ENCODE measurements around the gene ACTBL2. TPM values are rescaled to one million over a fixed set of nuclear protein-coding genes. Genes with fewer than 3 reads are reported as not detected.

ACTBL2 gene
- total and polyA plus RNA-seq, 5 donors: not detected

DNA sequence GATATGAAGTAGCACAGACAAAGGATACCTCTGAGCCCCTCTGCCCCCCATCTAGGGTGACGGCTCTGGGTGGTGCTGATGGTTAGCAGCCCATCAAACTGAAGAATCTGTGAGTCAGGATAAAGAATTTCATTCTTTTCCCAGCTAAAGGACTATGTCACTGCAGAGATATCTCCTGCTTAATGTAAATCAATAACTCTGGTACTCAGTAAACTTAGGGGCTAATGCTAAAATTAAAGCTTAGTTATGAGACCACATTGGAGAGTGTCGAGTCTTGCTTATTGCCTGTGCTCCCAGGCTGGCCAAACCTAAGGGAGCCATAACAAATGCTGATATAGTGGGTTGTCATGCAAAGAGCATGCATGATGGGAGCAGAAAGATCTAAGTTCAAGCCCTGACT, 25.6 kb upstream of the ACTBL2 start:
- 93% methylated on average over 2 of the region's 2 CpGs for WGBS

DNA sequence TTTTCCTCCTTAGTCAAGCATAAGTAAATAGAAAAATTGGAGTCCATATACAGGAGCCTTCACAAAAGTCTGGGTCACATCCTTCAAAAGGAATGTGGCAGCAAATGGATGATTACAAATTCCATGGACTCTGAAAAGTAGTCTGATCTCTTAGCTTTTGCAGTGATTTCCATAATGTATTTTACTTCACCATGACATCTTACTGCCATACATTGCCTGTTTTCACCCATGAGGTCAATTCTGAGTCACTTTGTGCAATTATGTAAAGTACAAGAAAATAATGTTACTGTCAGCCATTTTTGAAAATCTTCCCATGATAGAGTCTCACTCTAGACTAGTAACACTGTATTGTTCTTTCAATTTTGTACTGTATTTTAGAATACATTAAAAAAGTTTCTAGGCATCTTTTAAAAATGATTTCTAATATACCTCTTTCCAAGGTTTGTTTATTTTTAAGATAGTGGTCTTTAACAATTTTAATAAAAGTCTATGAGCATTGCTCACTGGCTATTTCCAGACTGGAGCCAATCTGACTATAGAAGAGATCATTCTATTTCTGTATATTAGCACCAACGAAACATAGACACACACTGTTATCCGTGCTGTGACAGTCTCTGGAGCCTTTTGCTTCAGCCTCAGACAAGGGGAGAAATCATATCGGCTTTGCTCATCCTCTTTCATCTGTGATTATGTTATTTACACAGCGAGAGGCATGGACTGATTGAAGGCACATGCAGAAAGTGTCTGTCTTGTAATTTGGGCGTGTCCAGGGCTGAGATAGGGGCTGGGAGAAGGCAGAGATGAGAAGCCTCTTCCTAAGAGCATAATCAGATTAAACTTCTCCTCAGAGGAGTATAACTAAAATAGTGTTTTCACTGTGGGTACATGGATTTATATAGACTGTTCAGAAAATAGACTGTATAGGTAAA, 22.9 kb upstream of the ACTBL2 start:
- Histone ChIP-seq H3K27me3 (ENCODE audit: control insufficient read depth, insufficient read depth) (no peaks in the 10 kb centered on the region), H3K27ac (ENCODE audit: low read length) (peak overlapping the region; percentile 81), H3K9me3 (ENCODE audit: control insufficient read depth, low read length) (no peaks in the 10 kb centered on the region), H3K4me1 (ENCODE audit: control insufficient read depth, insufficient read depth, low read length) (no peaks in the 10 kb centered on the region), H3K4me3 (ENCODE audit: low read length) (no peak overlapping the region)
- 58% methylated on average over 5 of the region's 5 CpGs for WGBS
- peak in 1 of 2 donors; percentile 45 for ATAC-seq
- intact Hi-C loops (cut with DNase I): loop anchor here in 3 of 4 donors (10.0 kb wide), 2 partner anchors 149 to 269 kb away; no protein-coding TSS in a partner anchor
- DNase-seq: no peak

More for the DNA sequence above, 25.6 kb upstream of the ACTBL2 start:
- Histone ChIP-seq H3K9me3 (ENCODE audit: control insufficient read depth, low read length) (no peaks in the 10 kb centered on the region), H3K27ac (ENCODE audit: low read length) (no peak overlapping the region), H3K4me1 (ENCODE audit: control insufficient read depth, insufficient read depth, low read length) (no peaks in the 10 kb centered on the region), H3K27me3 (ENCODE audit: control insufficient read depth, insufficient read depth) (no peaks in the 10 kb centered on the region), H3K4me3 (ENCODE audit: low read length) (no peak overlapping the region)
- intact Hi-C loops (cut with DNase I): loop anchor here in 3 of 4 donors (10.0 kb wide), 2 partner anchors 147 to 267 kb away; no protein-coding TSS in a partner anchor
- no peak for ATAC-seq
- no peak for DNase-seq

DNA sequence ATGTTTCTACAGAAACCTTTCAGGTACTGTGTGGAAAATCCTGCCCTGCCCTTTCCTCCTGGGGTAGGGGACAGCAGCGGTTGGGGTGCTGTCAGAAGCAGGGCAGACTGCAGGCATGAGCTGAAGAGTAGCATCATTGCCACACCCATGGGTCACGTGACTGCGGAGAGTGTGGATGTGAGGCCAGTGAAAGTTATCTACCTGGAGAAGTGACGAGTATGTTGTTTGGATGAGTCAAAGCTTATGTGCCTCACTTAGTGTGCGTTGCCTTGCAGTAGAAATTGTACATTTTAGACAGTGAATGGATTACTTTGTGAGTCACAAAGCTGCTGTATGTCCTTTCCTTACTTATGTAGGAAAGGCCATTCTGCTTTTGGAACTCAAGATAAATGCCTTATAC, 21.7 kb upstream of the ACTBL2 start:
- no peak overlapping the region for H3K4me3 ChIP-seq (ENCODE audit: low read length)
- WGBS: 95% methylated on average over 5 of the region's 5 CpGs
- intact Hi-C loops (cut with DNase I): loop anchor here (5.0 to 10.0 kb wide), 5 partner anchors 148 to 958 kb away; partner anchors contain the start of gene PLK2 (in 1 of the 4)

DNA sequence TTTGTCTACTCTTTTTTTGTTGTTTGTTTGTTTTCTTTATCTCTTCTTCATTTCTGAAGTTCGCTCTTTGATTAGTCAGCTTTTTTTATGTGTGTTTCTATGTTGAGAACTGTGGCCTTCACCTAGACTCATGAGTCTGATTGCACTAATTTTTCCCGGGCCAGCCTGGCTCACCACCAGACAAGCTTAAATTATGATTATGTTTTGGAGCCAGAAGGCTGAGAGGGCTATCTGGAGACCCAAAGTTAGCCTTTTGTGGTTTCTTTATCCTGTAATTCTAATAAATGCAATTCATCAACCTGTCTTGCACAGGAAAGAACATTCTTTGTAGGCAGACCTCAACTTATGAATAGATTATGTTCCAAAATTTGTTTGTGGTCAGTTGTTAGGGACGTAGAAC, 20.8 kb upstream of the ACTBL2 start:
- Histone ChIP-seq H3K4me1 (ENCODE audit: control insufficient read depth, insufficient read depth, low read length) (no peaks in the 10 kb centered on the region), H3K9me3 (ENCODE audit: control insufficient read depth, low read length) (no peaks in the 10 kb centered on the region), H3K27me3 (ENCODE audit: control insufficient read depth, insufficient read depth) (no peaks in the 10 kb centered on the region), H3K4me3 (ENCODE audit: low read length) (no peak overlapping the region), H3K27ac (ENCODE audit: low read length) (no peak overlapping the region)
- ATAC-seq: no peak
- intact Hi-C loops (cut with DNase I): loop anchor here (2.0 to 10.0 kb wide), 6 partner anchors 149 to 959 kb away; partner anchors contain the start of gene PLK2 (in 1 of the 4)
- WGBS: 54% methylated on average over 3 of the region's 3 CpGs
- no peak for DNase-seq

More for the DNA sequence above, 21.7 kb upstream of the ACTBL2 start:
- DNase-seq: peak in 1 of 3 donors; percentile 27
- Histone ChIP-seq H3K4me1 (ENCODE audit: control insufficient read depth, insufficient read depth, low read length) (no peaks in the 10 kb centered on the region), H3K9me3 (ENCODE audit: control insufficient read depth, low read length) (no peaks in the 10 kb centered on the region), H3K27me3 (ENCODE audit: control insufficient read depth, insufficient read depth) (no peaks in the 10 kb centered on the region), H3K27ac (ENCODE audit: low read length) (no peak overlapping the region)
- no peak for ATAC-seq

DNA sequence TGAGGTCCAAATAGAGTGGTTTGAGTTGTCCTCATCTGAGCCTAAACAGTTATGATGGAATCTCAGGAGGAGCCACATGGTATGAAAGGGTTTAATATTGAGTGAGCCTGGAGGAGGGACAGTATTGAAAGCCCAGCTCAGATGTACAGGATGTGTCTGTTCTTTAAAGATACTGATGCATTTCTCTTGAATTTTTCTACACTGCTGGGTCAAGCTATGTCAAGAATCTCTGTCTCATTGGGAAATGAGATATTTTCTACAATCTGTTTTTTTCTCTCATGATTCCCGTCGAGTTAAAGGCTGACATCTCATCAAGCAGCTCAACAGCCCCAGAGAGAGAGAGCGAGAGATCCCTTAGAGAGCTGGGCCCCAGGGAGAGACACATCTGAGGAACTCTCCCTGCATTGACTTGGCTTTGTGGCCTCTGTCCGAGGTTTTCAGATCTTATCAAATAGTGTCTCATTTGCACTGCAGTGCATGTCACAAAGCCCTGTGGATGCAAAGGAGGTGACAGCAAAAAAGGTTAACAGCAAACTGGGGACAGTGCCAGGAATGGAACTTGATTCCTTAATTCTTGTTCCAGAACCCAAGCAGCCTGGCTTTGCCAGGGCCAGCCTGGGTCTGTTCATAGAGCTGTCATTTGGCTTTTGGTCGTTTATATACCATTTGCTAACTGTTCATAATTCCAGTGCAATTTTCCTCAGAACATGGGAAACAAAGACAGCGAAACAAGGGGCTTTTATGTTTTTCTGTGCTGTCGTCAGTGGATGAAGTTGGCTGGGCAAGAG, 19.0 kb upstream of the ACTBL2 start:
- Histone ChIP-seq H3K9me3 (ENCODE audit: control insufficient read depth, low read length) (no peaks in the 10 kb centered on the region), H3K4me3 (ENCODE audit: low read length) (no peak overlapping the region), H3K27me3 (ENCODE audit: control insufficient read depth, insufficient read depth) (no peaks in the 10 kb centered on the region), H3K27ac (ENCODE audit: low read length) (peak overlapping the region; percentile 30), H3K4me1 (ENCODE audit: control insufficient read depth, insufficient read depth, low read length) (no peaks in the 10 kb centered on the region)
- 26% methylated on average over 7 of the region's 7 CpGs for WGBS
- ATAC-seq: peak; percentile 58 to 60
- peak in 2 of 3 donors; percentile 32 to 36 for DNase-seq
- intact Hi-C loops (cut with DNase I): loop anchor here (2.0 to 10.0 kb wide), 6 partner anchors 151 to 961 kb away; partner anchors contain the start of gene PLK2 (in 1 of the 4)

DNA sequence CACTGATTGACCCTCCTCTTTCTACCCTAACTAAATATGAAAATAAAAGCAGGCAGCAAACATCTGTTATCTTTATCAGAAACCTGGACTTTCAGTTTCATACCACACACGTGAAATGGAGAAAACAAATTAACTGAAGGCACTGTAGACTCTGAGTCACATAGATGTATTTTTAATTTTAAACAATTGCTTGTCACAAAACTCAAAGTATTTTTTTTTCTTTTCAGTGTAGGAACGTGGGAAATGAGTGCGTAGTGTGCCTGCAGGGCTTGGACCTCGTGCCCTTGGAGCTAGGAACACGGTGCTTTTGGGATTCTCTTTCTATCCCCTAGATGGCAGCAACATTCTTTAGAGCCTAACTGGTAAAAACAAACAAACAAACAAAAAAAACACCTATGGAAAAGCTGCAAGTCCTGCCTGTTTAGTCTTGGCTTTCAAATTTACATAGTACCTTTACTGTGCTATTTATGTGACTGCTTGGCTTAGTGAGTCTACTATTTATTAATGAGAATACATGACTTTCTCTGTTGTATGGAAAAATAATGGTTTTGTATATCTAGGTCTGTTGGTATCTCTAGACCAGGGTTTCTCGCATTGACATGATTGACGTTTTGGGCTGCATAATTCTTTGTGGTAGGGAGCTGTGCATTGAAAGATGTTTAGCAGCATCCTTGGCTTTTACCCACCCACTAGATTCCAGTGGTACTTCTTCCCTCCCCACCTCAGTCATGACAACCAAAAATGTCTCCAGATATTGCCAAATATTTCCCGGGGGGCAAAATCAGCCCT, 16.8 kb upstream of the ACTBL2 start:
- Histone ChIP-seq H3K4me1 (ENCODE audit: control insufficient read depth, insufficient read depth, low read length) (peaks cover 4% of the 10 kb centered on the region), H3K9me3 (ENCODE audit: control insufficient read depth, low read length) (no peaks in the 10 kb centered on the region)
- ATAC-seq: peak; percentile 37 to 52

DNA sequence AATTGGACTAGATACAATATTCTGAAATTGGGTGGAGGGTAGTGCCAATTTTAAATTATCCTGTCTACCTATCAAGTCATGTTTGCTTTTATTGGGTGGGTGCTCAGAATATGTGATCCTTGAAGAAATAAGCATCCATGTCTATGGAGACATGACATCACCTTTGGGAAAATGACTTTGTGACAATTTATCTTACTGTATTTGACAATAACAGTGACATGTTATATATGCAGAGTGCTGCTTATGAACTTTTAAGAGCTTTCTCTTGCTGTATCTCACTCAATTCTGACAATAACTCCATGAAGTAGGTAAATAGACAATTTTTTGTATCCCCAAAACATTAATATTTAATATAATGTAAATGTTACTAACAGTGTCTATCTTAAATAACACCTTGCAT, 15.1 kb upstream of the ACTBL2 start:
- intact Hi-C loops (cut with DNase I): loop anchor here (2.0 to 10.0 kb wide), 5 partner anchors 193 to 965 kb away; partner anchors contain the start of gene PLK2 (in 3 of the 4)
- H3K4me1 ChIP-seq (ENCODE audit: control insufficient read depth, insufficient read depth, low read length): peaks cover 6% of the 10 kb centered on the region
- no peak for ATAC-seq
- H3K9me3 ChIP-seq (ENCODE audit: control insufficient read depth, low read length): no peaks in the 10 kb centered on the region
- H3K27me3 ChIP-seq (ENCODE audit: control insufficient read depth, insufficient read depth): no peaks in the 10 kb centered on the region
- no peak for DNase-seq
- H3K4me3 ChIP-seq (ENCODE audit: low read length): no peak overlapping the region
- H3K27ac ChIP-seq (ENCODE audit: low read length): no peak overlapping the region

More for the DNA sequence above, 16.8 kb upstream of the ACTBL2 start:
- Histone ChIP-seq H3K4me3 (ENCODE audit: low read length) (peak overlapping the region; percentile 42), H3K27ac (ENCODE audit: low read length) (no peak overlapping the region), H3K27me3 (ENCODE audit: control insufficient read depth, insufficient read depth) (no peaks in the 10 kb centered on the region)
- DNase-seq: peak in 2 of 3 donors; percentile 33 to 51
- intact Hi-C loops (cut with DNase I): loop anchor here (2.0 to 10.0 kb wide), 8 partner anchors 153 to 963 kb away; partner anchors contain the start of gene PLK2 (in 4 of the 4)
- 25% methylated on average over 8 of the region's 8 CpGs for WGBS

DNA sequence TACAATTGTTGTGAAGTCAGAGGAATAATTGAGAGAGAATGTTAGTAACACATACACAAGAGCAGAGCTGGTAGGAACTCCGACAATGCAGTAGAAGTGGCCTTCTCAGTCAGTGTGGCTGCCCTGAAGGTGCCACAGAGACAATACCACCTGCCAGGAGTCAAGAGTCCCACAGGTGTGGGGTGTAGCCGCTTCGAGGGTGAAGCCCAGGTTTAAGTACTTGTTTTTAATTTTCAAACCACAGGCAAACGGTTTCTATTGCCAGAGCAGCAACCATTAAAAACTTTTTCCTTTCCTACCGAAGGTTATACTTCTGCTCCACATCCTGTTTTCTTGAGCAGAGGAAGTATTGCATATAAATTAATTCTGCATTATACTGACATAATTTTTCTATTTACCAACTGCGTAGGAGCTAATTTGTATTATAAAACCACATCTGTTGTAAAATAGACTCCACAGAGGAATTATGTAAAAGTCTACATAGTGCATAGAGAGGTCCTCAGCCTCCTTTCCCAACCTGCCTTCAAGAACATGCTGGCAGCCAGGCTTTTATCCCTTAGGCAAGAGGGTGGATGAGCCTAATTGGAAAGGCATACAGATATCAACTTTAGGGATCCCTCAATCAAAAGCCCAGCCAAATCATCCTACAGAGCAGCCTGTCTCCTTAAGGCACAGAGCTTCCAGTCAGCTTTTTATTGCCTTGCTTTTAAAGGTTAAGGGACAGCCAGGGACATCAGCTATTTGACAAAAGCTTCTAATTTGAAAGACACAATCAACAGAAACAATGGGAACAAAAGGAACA, 12.9 kb upstream of the ACTBL2 start:
- intact Hi-C loops (cut with DNase I): loop anchor here in 3 of 4 donors (5.0 to 10.0 kb wide), 4 partner anchors 191 to 967 kb away; partner anchors contain the start of gene PLK2 (in 2 of the 3)
- Histone ChIP-seq H3K27ac (ENCODE audit: low read length) (no peak overlapping the region), H3K4me1 (ENCODE audit: control insufficient read depth, insufficient read depth, low read length) (peaks cover 8% of the 10 kb centered on the region), H3K9me3 (ENCODE audit: control insufficient read depth, low read length) (no peaks in the 10 kb centered on the region), H3K27me3 (ENCODE audit: control insufficient read depth, insufficient read depth) (no peaks in the 10 kb centered on the region), H3K4me3 (ENCODE audit: low read length) (no peak overlapping the region)
- WGBS: 58% methylated on average over 6 of the region's 6 CpGs
- ATAC-seq: no peak
- no peak for DNase-seq

All from right cardiac atrium (tissue), 5 donors.